ENCODE measurements around the gene PLOD3. TPM values are rescaled to one million over a fixed set of nuclear protein-coding genes. Genes with fewer than 3 reads are reported as not detected.

The PLOD3 gene
- total and polyA plus RNA-seq, 9 of the 15 experiments (the other 6 are each of a cell fraction or from before 2014, with no cell fraction given), result 2.8 to 101 (median 30.9) TPM

GRCh38 chr7:101162551-101163278 is 54.7 kb downstream of the PLOD3 start (continued):
- TF ChIP-seq MGA (IDR thresholded peaks at IDR 0.05) (peak; percentile 90), SMARCB1 (IDR thresholded peaks at IDR 0.05; ENCODE audit: insufficient read length, low read depth) (no peak), DPF2 (IDR thresholded peaks at IDR 0.05) (no peak), CTBP1 (IDR thresholded peaks at IDR 0.05; ENCODE audit: borderline replicate concordance) (no peak; the same call in 1 of the 2 replicates), NRF1 (conservative IDR thresholded peaks at IDR 0.05 in 1 of 2, IDR thresholded peaks at IDR 0.05 in 1 of 2) (peak; percentile 66 to 69; a peak in 2 of 4 replicates), PREB (CRISPR knock-in tag; IDR thresholded peaks at IDR 0.05) (no peak), ZNF263 (CRISPR knock-in tag; IDR thresholded peaks at IDR 0.05; ENCODE audit: borderline replicate concordance) (peak; percentile 92), ZNF584 (CRISPR knock-in tag; IDR thresholded peaks at IDR 0.05; ENCODE audit: low read depth) (no peak), ARID4B (CRISPR knock-in tag; IDR thresholded peaks at IDR 0.05) (peak; percentile 66; the same call in 1 of the 2 replicates)

All from K562 (cell line).